MM.1S (cell line): Measurements from ENCODE around the gene EIF4G2.

ENCODE experiments used
- CTCF ChIP-seq: fragments of 300-600 bp; sonication (generic); IDR thresholded peaks from 2 replicates; pipeline ENCODE4 v1.5.1; 2016; ENCODE audit warnings: antibody characterized with exemption, low read length, mixed read lengths
- EZH2 ChIP-seq: fragments of 300-600 bp; sonication (generic); optimal IDR thresholded peaks from 2 replicates; pipeline ENCODE3; 2017; ENCODE audit warnings: low read depth, mild to moderate bottlenecking, antibody characterized with exemption, low read length, mixed read lengths
- EZH2phosphoT487 ChIP-seq: fragments of 300-600 bp; sonication (generic); IDR thresholded peaks from 2 replicates; pipeline ENCODE4 v1.6.1; 2018; ENCODE audit warnings: antibody characterized with exemption, low read length

DNA sequence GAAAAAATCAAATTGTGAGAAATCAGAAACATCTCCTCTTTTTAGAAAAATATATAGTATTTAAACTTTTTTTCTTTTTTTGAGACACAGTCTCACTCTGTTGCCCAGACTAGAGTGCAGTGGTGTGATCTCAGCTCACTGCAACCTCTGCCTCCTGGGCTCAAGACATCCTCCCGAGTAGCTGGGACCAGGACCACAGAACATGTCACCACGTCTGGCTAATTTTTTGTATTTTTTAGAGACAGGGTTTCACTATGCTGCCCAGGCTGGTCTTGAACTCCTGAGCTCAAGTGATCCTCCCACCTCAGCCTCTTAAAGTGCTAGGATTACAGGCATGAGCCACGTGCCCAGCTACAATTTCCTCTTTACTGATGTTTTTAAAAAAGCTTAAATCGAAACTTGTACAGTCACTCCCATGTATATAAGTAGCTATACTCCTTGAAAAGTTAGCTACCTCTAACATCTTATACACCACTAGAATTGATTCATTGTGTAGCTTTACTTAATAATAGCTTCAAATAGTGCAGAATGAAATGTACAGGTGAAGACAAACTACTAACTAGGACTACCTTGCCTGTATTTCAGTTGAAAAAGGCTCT, 10.3 kb downstream of the EIF4G2 start:
- TF ChIP-seq CTCF (no peak), EZH2 (no peak), EZH2phosphoT487 (no peak)
